Testis (tissue), 3 donors: ENCODE results near the gene ITPA. TPM values are rescaled to one million over a fixed set of nuclear protein-coding genes. Genes with fewer than 3 reads are reported as not detected.

Source experiments
- DNase-seq: peaks from one replicate; pipeline ENCODE4 v3.0.0-alpha.2; 2019
- H3K27ac ChIP-seq, 2 donors: fragments of 200-600 bp; sonication (generic); one replicate each; pipeline ENCODE4 v1.5.1; 2019
- H3K27me3 ChIP-seq: fragments of 200-600 bp; sonication (generic); one replicate; pipeline ENCODE4 v1.5.1; 2019
- H3K36me3 ChIP-seq: fragments of 200-600 bp; sonication (generic); one replicate; pipeline ENCODE4 v1.5.1; 2017; ENCODE audit warnings: low read depth; ENCODE audit errors: missing control alignments
- H3K4me1 ChIP-seq: fragments of 200-600 bp; sonication (generic); one replicate; pipeline ENCODE4 v1.5.1; 2019
- H3K4me3 ChIP-seq, 2 donors: fragments of 200-600 bp; sonication (generic); one replicate each; pipeline ENCODE4 v1.5.1; 2017 to 2019
- H3K9me3 ChIP-seq: fragments of 200-600 bp; sonication (generic); one replicate; pipeline ENCODE4 v1.5.1; 2017
- POLR2A ChIP-seq: fragments of 450-650 bp; IDR thresholded peaks from one replicate; pipeline ENCODE4 v1.6.1; 2017; ENCODE audit warnings: antibody characterized with exemption, mild to moderate bottlenecking, moderate library complexity
- WGBS, 2 donors: methylation state at CpG; one replicate each; pipeline ENCODE4 v1.1.5; 2018; 5-methylcytosine and 5-hydroxymethylcytosine counted together
- intact Hi-C: fragments of 100-400 bp; cut with DNase I; formaldehyde crosslinking; loops from one replicate; pipeline ENCODE4 v1.15.1; 2023; ENCODE audit warnings: low total_unique reads
- polyA plus RNA-seq: library from polyadenylated mRNA; stranded (reverse); fragments of 350-450 nt; fragmentation: Illumina TruSeq; extraction: RNeasy Lipid Tissue Mini Kit (QIAGEN cat#74804); gene quantifications from one replicate; pipeline ENCODE4 v1.2.3, GENCODE V29; 2014; ENCODE audit warnings: low read depth, low replicate concordance; ENCODE audit not compliant: insufficient read depth
- total RNA-seq, 2 donors: library from RNA; depleted of rRNA; stranded (reverse); fragments of >200 nt; gene quantifications; one replicate each; pipeline ENCODE4 v1.2.3, GENCODE V29; 2016
- TF ChIP-seq, protein P1 (sequence below), 3 experiments: fragments of 450-650 bp in 2 of 3; fragments of 200-600 bp in 1 of 3; sonication (generic) in 1 of 3; IDR thresholded peaks; one replicate each; pipeline ENCODE4 v1.5.1; 2016 to 2019; ENCODE audit warnings: antibody characterized with exemption in 3 of 3, mild to moderate bottlenecking in 2 of 3, moderate library complexity in 1 of 3

Gene ITPA
- total and polyA plus RNA-seq, 3 donors from 2014 or later, result 36.4 to 49.8 (median 42.2) TPM

DNA sequence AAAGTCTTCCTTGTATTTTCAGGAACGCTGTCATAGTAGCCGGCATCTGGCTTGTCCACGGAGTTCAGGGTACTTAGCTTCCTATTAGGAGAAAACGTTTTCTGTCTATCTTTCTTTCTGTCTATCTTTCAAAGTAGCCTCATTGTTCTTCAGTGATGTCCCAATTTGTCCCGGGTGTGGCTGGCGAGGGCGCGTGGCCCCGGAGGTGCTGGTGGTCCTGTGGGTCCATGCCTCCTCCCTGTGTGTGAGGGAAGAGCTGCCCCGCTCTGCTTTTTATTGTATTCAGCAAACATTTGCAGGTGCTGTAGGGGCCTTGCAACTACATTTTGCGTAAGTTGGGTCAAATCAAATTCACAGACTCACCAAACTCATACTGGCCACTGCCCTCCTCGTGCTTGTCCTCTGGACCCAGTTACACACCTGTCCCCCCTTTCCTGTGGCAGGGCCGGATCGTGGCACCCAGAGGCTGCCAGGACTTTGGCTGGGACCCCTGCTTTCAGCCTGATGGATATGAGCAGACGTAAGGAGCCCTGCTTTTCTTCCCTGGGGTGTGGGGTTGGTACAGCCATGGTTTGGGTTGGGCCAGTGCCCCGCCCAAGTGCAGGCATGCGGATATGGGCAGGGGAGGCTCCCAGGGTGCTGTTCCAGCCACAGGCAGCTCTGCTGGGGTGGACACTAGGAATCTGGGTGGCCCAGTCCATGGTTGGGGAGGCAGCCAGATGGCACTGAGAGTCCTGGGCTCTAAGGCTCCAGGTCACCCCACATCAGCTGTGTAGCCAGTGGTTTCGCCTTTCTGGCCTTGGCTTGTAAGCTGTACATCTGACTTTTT, 12.3 kb downstream of the ITPA start:
- Histone ChIP-seq H3K4me3 (no peak overlapping the region), H3K9me3 (no peaks in the 10 kb centered on the region), H3K4me1 (no peaks in the 10 kb centered on the region), H3K27ac (no peak overlapping the region), H3K27me3 (no peaks in the 10 kb centered on the region), H3K36me3 (no peaks in the 10 kb centered on the region)
- intact Hi-C loops, result no loop called here
- DNase-seq, result no peak
- 91 to 92% methylated on average over 12 to 18 of the region's 18 CpGs for WGBS, 2 donors
- TF ChIP-seq POLR2A, result no peak
- TF ChIP-seq, protein P1, sequence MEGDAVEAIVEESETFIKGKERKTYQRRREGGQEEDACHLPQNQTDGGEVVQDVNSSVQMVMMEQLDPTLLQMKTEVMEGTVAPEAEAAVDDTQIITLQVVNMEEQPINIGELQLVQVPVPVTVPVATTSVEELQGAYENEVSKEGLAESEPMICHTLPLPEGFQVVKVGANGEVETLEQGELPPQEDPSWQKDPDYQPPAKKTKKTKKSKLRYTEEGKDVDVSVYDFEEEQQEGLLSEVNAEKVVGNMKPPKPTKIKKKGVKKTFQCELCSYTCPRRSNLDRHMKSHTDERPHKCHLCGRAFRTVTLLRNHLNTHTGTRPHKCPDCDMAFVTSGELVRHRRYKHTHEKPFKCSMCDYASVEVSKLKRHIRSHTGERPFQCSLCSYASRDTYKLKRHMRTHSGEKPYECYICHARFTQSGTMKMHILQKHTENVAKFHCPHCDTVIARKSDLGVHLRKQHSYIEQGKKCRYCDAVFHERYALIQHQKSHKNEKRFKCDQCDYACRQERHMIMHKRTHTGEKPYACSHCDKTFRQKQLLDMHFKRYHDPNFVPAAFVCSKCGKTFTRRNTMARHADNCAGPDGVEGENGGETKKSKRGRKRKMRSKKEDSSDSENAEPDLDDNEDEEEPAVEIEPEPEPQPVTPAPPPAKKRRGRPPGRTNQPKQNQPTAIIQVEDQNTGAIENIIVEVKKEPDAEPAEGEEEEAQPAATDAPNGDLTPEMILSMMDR (IDR thresholded peaks at IDR 0.05), result no peak

DNA sequence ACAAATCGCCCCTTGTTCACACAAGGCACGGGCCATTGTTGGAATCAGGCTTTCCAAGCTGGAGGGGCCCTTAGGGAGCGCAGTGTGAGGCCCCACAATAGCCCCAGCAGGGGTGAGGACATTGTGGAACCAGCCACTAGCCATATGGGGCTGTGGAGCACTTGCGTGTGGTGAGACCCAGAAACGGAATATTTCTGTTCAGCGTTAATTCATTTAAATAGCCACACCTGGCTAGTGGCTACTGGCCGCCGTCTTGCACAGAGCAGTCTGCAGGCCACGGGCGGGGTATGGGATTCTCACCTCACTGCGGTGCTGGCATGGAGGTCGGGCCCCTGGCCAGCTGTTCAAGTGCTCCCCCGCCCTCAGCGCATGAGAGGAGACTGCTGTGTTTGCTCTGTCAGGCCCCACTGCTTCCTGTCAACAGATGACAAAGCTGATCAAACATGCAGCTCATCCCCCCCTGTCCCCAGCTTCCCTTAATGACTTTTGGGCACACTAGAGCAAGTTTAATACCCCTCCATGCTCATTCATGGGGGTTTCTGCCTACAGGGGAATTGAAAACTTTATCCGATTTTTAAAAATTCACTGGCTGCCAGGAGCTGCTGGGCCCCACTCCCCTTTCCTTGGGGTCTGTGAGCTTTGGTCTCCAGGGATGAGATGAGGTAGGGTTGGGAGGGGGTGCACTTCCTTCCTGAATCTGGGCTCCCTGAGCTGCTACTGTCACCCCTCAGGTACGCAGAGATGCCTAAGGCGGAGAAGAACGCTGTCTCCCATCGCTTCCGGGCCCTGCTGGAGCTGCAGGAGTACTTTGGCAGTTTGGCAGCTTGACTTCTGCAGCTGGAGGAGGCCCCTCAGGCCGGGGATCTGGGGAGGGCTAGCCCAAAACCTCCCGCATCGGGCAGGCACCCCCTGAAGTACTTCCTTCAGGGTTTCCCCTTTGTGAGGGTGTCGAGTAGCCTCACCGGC, 13.6 kb downstream of the ITPA start:
- no peak for DNase-seq
- Histone ChIP-seq H3K36me3 (no peaks in the 10 kb centered on the region), H3K4me3 (no peak overlapping the region), H3K27me3 (no peaks in the 10 kb centered on the region), H3K4me1 (no peaks in the 10 kb centered on the region), H3K27ac (no peak overlapping the region), H3K9me3 (no peaks in the 10 kb centered on the region)
- WGBS, 2 donors, result 80 to 84% methylated on average over 10 to 25 of the region's 25 CpGs
- TF ChIP-seq, protein P1 (IDR thresholded peaks at IDR 0.05), result no peak
- no peak for TF ChIP-seq POLR2A
- intact Hi-C loops, result no loop called here

DNA sequence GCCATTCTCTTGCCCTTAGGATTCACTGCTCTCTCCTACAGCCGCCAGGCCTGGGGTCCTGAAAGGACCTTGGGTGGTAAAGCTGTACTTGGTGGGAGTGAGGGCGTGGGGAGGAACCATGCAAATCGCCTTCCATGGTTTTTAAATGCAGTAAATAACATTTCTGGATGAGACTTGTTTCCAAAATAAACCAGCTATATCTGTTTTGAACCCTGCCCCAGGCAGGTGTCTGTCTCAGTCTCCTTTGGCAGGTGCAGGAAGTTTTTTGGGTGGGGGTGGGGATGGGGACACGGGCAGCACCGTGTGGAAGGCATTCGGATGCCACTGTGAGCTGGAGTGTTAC, 14.3 kb downstream of the ITPA start:
- H3K36me3 ChIP-seq, result no peaks in the 10 kb centered on the region
- no peak for TF ChIP-seq POLR2A
- TF ChIP-seq, protein P1 (IDR thresholded peaks at IDR 0.05), result no peak
- WGBS, 2 donors, result 87 to 94% methylated on average over 6 of the region's 6 CpGs

DNA sequence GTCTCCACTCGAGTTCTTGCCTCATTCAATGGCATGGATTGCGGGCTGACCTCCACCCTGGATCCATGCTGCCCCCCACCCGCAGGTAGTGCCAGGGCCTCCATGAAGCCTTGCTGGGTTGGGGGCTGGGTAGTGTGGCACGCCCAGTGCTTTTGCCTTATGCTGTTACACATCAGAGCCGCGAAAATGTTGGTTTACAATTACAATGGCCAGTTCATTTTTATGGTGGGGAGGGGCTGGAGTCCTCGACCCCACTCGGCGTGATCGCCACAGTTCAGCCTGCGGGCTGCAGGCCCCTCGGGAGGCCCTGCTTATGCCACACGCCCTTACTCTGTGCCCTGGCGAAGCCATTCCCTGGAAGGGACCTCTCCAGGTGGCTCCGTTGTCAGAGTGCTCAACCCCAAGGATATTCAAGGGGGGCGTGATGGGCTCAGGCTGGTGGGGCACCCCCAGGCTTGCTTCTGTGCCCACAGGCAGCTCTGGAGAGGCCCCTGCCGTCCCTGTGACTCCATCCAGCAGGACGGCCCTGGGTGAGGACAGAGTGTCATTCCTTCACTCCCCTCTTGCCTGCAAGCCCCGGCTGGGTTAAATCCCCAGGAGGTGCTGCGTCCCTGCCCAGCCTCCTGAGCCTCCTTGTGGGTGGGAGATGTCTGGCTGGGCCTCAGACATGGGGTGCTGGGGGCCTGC, 14.8 kb downstream of the ITPA start:
- intact Hi-C loops, result no loop called here
- no peaks in the 10 kb centered on the region for H3K27me3 ChIP-seq
- WGBS, 2 donors, result 80 to 91% methylated on average over 9 to 20 of the region's 20 CpGs

More for the DNA sequence above, 14.3 kb downstream of the ITPA start:
- H3K4me3 ChIP-seq, result no peak overlapping the region
- intact Hi-C loops, result no loop called here
- no peak overlapping the region for H3K27ac ChIP-seq
- no peaks in the 10 kb centered on the region for H3K4me1 ChIP-seq
- no peak for DNase-seq
- H3K9me3 ChIP-seq, result no peaks in the 10 kb centered on the region
- no peaks in the 10 kb centered on the region for H3K27me3 ChIP-seq

More for the DNA sequence above, 14.8 kb downstream of the ITPA start:
- TF ChIP-seq POLR2A, result no peak
- TF ChIP-seq, protein P1 (IDR thresholded peaks at IDR 0.05), result no peak
- H3K4me1 ChIP-seq, result no peaks in the 10 kb centered on the region
- DNase-seq, result no peak
- H3K4me3 ChIP-seq, result no peak overlapping the region
- no peak overlapping the region for H3K27ac ChIP-seq
- no peaks in the 10 kb centered on the region for H3K9me3 ChIP-seq
- H3K36me3 ChIP-seq, result no peaks in the 10 kb centered on the region
